IPS-20b (cell line): Measurements from ENCODE around the gene GOLGA6D.
"Not testable (repeated sequence)": the region's sequence is repeated elsewhere in the genome, so short reads cannot be mapped to it uniquely, and the experiment has no call there.

Experiments used
- H3K27ac ChIP-seq: one replicate; pipeline ENCODE4 v1.5.1; 2013; ENCODE audit warnings: low read length
- H3K27me3 ChIP-seq: 2 replicates; pipeline ENCODE4 v1.6.1; 2013; ENCODE audit warnings: mild to moderate bottlenecking, low read length, inconsistent platforms; ENCODE audit not compliant: insufficient read depth
- H3K36me3 ChIP-seq: 2 replicates; pipeline ENCODE4 v1.6.1; 2013; ENCODE audit warnings: low read depth, mild to moderate bottlenecking, inconsistent platforms, low read length, moderate library complexity; ENCODE audit not compliant: insufficient read depth
- H3K4me1 ChIP-seq: 2 replicates; pipeline ENCODE4 v1.6.1; 2013; ENCODE audit warnings: mild to moderate bottlenecking, control low read depth, inconsistent platforms, low read length, moderate library complexity; ENCODE audit not compliant: insufficient read depth
- H3K4me3 ChIP-seq: 2 replicates; pipeline ENCODE4 v1.5.1; 2013; ENCODE audit warnings: mild to moderate bottlenecking, low read length, inconsistent platforms
- H3K9ac ChIP-seq: 2 replicates; pipeline ENCODE4 v1.6.1; 2013; ENCODE audit warnings: low read depth, mild to moderate bottlenecking, inconsistent platforms, low read length, moderate library complexity
- H3K9me3 ChIP-seq: 2 replicates; pipeline ENCODE4 v1.6.1; 2013; ENCODE audit warnings: mild to moderate bottlenecking, low read depth, low read length, inconsistent platforms; ENCODE audit not compliant: insufficient read depth

GOLGA6D gene

GRCh38 chr15:75342221-75342620 lies 59.6 kb downstream of the GOLGA6D start:
- H3K27ac ChIP-seq: no peak overlapping the region
- no peaks in the 10 kb centered on the region for H3K4me1 ChIP-seq
- no peak overlapping the region for H3K9ac ChIP-seq
- H3K36me3 ChIP-seq: peaks cover 22% of the 10 kb centered on the region
- no peak overlapping the region for H3K4me3 ChIP-seq
- H3K27me3 ChIP-seq: peaks cover 21% of the 10 kb centered on the region
- H3K9me3 ChIP-seq: no peaks in the 10 kb centered on the region

- H3K27me3 ChIP-seq: peaks cover 38% of the 10 kb centered on the region
These were observed 61.3 kb downstream of the GOLGA6D start for GRCh38 chr15:75343953-75344352.

More at GRCh38 chr15:75343953-75344352, 61.3 kb downstream of the GOLGA6D start:
- H3K4me3 ChIP-seq, H3K4me1 ChIP-seq, H3K9me3 ChIP-seq, H3K9ac ChIP-seq, H3K27ac ChIP-seq: not testable (repeated sequence)
- H3K36me3 ChIP-seq: peaks cover 22% of the 10 kb centered on the region
